GM18951 (cell line): ENCODE data around the gene MYOCD.

Experiments used
- POLR2A ChIP-seq: IDR thresholded peaks from 4 replicates; pipeline ENCODE4 v1.6.1; 2011; ENCODE audit warnings: mild to moderate bottlenecking; ENCODE audit not compliant: insufficient read length, insufficient read depth; ENCODE audit errors: extremely low read depth
- in situ Hi-C: fragments of 300-500 bp; cut with MboI; formaldehyde crosslinking; loops from one replicate; pipeline ENCODE4 v1.12.0; 2022; ENCODE audit warnings: low sequenced_read_pairs, mixed read lengths, inconsistent platforms; ENCODE audit not compliant: unreplicated experiment

Gene MYOCD

DNA sequence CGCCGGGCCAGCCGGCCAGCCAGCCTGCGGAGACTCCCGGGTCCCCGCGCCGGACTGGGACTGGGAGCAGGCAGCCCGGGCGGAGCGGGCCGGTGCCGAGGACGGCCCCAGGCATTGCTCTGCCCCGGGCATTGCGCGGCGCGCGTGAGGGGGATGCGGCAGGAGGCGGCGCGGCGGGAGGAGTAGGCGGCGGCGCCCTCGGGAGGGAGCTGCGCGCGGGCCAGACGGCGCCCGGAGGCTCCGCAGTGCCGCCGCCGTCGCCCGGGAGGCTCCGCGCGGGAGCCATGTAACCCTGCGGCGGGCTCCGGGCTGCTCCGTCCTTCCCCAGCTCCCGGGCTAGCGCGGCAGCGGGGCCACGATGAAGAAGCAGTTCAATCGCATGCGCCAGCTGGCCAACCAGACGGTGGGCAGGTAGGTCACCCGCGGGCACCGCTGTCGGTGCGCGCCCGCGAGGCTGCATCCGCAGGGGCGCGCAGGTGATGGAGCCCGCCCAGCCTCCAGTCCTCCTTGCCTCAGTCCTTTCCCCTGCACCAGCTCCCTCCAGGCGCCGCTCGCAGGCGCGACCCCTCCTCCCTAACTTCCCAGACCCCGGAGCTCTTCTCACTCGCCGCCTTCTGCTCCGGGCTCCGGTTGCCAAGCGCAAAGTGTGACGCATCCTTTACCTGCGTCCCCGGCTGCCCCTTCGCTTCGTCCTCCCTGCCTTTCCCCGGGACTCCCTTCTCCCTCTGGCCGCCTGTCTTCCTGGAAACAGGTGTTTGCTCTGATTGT, 124.0 kb downstream of the MYOCD start, which contains the start of gene ARHGAP44:
ARHGAP44 (plus strand) TSS at position 18 of the 768 bp plus-strand sequence; CDS start at position 359, 341 bp downstream.
- TF ChIP-seq POLR2A = no peak
- in situ Hi-C loops = no loop called here

GRCh38 chr17:12790249-12791106, 124.8 kb downstream of the MYOCD start:
- no peak for TF ChIP-seq POLR2A
- in situ Hi-C loops = no loop called here

DNA sequence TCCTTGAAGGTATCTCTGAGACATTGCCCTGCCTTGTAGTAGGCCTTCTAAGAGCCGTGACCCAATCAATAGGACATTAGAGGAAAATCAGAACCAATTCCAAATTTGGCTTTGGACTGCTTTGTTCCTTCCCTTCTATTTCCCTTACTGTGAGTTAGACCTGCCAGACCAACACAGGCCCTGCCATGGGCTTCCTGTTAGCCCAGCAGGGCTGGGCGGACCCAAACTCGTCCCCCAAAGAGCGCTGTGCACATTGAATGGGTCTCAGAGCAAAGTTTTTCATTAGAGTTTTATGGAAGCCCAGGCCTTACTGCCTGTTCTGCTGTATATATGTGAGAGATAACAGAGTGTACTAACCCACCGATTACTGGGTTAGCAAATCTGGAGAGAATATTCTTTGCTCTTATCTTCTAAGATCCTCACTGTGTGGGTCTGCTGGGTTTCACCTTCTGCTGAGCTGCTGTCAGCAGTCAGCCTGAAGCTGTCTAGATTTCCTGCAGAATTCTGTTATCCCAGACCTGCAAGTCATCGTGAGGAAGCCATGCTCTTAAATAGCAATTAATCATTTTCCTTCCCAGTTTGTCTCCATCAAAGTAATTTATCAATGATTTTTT, 129.3 kb downstream of the MYOCD start:
- in situ Hi-C loops = no loop called here
- no peak for TF ChIP-seq POLR2A

- no peak for TF ChIP-seq POLR2A
Measured at GRCh38 chr17:12800855-12801365, 135.2 kb downstream of the MYOCD start.

DNA sequence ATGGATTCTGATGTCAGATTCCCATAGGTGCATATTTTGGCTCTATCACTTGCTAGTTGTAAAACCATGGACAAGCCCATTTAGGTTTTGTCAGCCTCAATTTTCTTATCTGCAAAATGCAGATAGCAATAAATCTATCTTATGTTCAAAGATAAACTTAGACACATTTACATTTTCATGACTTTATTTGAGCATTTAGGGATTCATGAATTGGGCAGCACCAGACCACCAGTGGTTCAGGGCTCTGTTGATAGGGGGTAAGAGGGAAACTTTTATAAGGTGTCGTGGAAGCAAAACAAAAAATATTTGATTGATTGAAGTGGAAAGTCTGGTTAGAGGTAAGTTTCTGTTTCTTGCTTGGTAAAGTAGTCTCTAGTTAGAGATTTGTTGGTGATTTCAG, 140.9 kb downstream of the MYOCD start:
- in situ Hi-C loops = no loop called here
- no peak for TF ChIP-seq POLR2A

More at GRCh38 chr17:12800855-12801365, 135.2 kb downstream of the MYOCD start:
- in situ Hi-C loops = no loop called here

GRCh38 chr17:12808723-12809122, 143.0 kb downstream of the MYOCD start:
- no peak for TF ChIP-seq POLR2A

DNA sequence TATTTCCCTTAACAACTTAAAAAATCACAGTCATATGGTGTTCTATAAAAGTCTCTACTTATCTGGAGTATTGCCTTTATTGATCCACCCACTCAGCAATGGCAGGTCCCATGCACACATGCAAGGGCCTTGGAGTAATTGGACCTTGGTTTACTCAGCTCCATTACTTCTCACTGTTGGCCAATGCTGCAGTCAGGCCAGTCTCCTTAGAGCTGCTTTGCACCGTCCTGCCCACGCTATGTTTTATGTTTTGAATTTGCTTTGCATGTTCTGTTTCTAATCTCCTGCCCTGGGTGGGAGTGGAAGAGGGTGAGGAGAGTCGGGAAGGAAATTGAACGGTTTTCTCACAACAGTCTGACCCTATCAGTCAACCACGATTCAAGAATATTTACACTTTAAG, 147.2 kb downstream of the MYOCD start:
- in situ Hi-C loops = no loop called here
- TF ChIP-seq POLR2A = no peak

More at GRCh38 chr17:12808723-12809122, 143.0 kb downstream of the MYOCD start:
- in situ Hi-C loops = no loop called here

GRCh38 chr17:12813664-12814063, 148.0 kb downstream of the MYOCD start:
- in situ Hi-C loops = no loop called here
- TF ChIP-seq POLR2A = no peak

- in situ Hi-C loops = no loop called here
- TF ChIP-seq POLR2A = no peak
Measured at GRCh38 chr17:12814718-12815117, 149.0 kb downstream of the MYOCD start.

GRCh38 chr17:12815642-12816141, 150.0 kb downstream of the MYOCD start:
- in situ Hi-C loops = no loop called here
- no peak for TF ChIP-seq POLR2A
